SW480 (cell line): ENCODE results near the gene ENOX1.

Experiments used
- DNase-seq: peaks from one replicate; pipeline ENCODE4 v3.0.0-alpha.2; 2016; ENCODE audit warnings: low spot score

ENOX1 gene

DNA sequence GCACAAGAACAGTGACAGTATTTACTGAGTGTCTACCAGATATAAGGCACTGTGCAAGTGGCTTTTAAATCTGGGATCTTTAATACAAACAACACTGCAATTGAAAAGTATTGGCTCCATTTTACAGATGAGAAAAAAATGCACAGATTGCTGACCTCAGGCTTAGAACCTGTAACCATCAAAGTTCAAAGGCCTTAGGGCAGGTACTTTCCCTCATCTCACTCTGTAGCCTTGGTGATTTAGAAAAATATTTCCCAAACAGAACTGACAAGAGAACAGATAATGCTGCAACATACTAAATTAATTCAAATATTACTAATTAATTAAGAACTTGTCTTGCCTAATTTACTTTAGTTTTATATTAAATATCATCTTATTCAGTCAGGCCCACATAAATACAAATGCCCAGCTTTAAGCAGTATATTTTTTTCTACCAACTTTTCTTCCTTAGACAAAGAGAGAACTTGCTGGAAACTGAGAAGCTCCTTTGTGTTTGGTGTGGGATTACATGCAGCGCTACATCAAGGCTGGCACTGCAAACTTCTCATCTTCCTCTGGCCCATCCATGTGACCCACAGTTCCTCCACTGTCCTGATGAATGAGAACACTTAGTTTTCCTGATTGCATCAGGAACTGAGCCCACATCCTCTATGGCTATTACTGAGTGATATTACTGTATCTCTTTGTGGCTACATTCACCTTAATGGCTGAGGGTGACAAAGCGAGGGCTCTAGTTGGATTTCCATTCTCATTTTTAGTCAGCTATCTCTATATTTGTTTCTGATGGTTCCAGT, 302.1 kb downstream of the ENOX1 start:
- no peak for DNase-seq

DNA sequence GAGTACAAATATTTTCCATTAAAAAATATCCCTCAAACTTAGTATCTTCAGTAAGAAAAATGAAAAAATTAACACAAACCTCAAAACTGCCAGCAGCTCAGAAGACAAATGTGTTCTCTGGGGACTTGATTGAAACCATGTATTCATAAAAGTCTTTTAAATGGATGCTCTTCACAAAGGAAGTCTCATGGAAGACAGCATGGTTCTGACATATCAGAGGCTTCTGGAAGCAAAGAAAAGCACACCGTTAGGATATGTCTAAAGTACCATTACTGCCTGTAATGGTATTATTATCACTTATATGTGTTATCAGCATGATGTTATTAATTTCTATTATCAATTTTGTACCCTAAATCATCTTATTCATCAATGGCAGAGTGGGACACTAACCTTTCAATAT, 302.8 kb downstream of the ENOX1 start:
- no peak for DNase-seq

DNA sequence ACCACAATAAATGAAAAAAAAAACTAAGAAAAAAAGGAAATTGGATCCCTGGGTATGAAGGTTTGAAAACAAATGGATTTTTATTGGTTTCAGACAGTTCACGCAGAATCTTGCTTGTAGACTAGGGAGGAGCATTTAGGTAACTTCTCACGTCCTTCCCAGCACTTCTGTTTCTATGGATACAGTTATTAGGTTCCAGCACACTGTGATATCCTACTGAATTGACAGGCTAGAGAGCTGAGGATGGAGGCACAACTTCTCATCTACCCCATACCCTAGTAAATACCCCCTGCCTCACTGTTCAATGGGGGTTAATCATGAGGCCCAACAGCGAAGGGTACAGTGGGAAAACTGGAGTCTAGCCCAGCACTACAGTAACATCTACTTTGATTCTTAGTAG, 304.1 kb downstream of the ENOX1 start:
- DNase-seq, result no peak

DNA sequence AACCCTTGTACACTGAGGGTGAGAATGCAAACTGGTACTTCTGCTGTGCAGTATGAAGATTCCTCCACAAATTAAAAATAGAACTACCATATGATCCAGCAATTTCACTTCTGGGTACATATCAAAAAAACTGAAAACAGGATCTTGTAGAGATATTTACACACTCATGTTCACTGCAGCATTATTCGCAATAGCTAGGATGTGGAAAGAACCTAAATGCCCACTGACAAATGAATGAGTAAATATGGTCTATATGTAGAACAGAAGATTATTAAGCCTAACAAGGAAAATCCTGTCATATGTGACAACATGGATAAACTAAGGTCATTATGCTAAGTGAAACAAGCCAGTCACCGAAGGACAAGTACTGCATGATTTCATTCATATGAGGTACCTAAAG, 304.7 kb downstream of the ENOX1 start:
- no peak for DNase-seq

DNA sequence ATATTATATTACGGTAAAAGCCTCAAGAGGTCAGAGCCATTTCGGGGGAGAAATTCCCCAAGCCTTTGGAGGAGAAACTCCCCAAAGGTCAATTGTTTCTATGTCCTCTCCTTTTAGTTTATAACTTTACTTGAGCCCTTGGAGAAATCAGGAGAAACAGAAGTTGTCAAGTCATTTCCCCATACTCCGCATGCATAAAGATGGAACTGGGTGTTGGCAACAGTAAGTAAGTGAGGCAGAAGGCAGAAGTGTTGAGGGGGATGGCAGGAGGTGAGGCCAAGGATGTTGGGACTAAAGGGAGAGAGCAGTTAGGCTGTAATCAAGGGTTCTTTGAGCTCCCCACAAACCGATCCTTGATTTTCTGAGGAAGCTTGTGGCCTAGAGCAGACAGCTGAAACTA, 307.9 kb downstream of the ENOX1 start:
- DNase-seq, result no peak

DNA sequence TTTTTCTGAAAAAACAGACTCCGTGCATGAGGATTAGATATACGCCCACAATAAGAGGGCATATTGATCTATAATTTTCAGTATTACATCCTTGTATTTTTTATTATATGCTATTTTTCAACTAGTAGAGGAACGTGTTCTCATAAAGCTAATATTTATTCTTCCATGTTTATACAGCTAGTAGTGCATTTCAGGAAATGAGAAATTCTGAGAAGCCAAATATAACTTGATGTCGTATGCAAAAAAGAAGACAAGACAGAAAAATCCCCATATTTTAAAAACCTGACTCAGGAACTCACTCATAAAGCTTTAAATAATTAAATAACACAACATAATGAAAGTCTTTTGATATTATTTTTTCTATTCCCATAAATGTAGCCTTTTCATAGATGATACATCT, 308.6 kb downstream of the ENOX1 start:
- DNase-seq, result no peak

DNA sequence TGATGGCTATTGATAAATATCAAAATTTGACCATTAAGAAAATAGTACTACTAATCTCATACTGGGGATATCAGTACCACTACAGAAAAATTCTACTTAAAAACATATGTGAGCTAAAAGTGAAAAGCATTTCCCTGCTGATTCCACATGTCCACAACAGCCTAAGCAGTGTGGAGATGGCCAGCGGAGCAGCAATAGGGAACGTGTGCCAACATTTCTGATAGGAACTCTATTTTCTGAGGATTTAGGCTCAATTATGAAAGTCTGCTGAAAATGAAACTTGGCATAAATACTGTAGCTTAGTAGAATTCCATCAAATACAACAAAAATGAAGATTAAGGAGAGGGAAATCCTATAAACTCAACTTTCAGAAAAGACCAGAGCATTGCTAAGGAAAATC, 311.6 kb downstream of the ENOX1 start:
- DNase-seq, result no peak

DNA sequence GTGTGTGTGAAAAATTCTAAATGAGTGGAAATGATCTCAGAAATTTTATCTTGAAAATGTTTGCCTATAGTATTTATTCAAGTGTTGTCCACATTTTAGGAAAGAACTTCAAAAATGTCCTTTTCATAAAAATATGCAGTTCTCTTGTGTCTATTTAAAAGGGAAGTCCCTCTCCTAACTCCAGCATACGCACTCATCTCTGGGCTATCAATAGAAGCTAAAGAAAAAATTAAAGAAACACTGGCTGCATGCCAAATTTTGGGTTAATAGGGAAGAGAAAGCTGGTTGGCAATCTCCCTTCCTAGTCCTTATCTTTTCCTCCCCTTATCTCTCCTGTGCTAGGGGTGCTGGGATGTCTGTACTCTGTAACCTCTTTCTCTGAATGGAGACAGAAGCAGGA, 313.3 kb downstream of the ENOX1 start:
- DNase-seq, result no peak

DNA sequence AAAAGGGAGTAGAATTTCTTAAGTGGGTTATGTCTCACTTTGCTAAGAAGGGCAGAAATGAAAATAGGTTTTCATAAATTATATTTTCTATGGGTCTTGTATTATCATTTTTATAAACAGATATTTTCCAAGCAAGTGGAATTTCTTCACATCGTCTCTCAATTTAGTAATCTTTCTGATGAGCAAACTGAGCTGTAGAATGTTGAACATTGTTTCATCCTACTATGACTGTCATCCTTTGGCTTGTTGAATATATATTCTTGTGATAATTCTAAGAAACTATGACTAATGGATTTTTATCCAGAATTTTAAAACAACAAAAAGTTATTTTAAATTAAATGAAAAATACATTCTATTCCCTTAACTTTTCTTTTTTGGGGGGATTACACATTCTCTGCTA, 313.8 kb downstream of the ENOX1 start:
- DNase-seq, result no peak

DNA sequence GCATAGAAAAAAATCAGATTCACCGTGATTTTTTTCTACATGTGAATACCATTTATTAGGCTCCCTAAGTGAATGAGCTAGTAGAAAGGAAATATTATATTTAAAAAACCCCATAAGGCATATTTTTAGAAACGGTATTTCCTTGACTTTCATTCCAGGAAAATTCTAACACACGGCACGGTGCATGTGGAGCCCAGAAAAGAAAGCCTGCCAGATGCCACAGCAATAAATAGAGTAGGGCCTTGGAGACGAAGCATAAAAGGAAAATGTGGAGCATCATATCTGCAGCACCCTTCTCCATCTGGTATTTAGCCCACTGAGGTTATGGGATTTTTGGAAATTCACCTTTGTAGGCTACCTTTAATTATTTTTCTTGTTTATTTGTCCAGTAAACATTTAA, 314.4 kb downstream of the ENOX1 start:
- no peak for DNase-seq

DNA sequence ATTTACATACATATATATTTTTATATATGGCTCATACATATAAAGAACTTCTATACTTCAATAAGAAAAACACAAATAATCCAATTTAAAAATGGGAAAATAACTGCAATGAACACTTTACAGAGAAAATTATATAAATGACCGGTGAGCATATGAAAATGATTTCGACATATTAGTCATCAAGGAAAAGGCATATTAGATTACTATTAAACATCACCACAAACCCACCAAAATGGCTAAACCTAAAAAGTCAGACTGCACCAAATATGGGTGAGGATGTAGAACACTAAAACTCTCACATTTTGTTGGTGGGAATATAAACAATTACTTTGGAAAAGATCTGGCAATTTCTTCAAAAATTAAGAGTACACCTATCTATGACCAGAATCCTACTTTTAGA, 316.2 kb downstream of the ENOX1 start:
- no peak for DNase-seq

DNA sequence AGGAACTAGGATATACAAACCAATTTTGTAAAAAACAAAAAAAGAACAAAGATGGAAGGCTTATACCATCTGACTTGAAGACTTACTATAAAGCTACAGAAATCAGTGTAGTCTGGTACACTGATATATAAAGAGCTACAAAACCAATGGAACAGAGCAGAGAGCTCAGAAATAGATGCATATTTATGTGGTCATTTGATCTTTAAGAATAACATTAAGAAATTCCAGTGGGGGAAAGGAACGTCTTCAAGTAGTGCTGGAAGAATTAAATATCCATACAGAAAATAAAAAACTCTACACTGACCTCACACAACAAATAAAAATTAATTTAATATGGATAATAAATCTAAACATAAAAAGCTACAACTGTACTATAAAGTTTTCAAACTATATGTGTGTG, 317.0 kb downstream of the ENOX1 start:
- DNase-seq, result no peak

DNA sequence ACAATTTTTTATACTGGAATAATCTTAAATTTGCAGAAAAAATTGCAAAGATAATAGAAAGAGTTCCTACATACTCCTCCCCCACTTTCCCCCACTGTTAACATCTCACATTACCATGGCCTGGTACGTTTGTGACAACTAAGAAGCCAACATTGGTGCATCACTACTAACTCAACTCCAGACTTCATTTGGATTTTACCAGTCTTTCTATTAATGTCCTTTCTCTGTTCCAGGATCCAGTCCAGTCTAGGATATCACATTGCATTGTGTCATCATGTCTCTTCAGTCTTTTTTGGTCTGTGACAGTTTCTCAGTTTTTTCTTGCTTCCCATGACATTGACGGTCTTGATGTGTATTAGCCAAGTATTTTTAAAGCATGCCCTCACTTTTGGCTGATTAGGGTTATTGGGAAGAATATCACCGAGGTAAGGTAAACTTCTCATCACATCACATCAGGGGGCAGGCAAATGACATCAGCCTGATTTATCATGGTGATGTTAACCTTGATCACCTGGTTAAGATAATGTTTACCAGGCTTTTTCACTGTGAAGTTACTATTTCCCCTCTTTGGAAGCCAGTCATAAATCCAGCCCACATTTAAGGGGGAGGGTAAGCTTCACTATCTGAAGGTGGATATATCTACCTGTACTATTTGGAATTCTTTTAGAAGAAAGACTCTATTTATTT, 322.1 kb downstream of the ENOX1 start:
- no peak for DNase-seq

DNA sequence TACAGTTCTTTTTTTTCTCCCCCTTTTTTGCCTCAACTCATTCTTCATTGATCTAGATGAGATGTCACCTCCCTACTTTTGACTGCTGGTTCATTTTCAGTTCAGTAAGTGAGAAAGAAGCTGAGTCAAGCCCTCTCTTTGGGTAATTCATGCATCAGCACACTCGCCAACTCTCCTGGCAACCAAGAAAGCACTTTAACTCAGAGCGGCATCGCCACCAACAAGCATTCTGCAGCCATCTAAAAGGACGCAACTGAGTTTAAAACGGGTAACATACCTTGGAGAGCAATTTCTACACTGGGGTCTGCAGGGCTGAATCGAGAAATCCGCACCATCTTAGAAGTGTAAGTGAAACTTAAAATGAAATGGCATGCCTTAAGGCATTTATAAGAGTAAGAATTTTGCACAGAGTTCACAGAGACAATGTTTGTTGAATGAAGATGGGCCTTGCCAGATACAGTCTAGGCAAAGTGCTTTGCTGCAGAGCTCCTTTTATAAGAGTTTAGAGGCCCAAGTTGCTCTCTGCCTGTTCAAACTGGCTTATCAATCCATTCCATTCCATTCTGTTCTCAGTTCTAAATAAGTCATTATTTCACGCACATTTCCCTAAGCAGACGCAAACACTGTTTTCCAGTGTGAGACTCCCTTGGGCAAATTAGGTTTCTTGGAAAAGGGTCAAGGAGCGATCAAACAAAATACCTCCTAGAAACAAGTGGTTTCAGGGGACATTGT, 338.0 kb downstream of the ENOX1 start:
- no peak for DNase-seq

DNA sequence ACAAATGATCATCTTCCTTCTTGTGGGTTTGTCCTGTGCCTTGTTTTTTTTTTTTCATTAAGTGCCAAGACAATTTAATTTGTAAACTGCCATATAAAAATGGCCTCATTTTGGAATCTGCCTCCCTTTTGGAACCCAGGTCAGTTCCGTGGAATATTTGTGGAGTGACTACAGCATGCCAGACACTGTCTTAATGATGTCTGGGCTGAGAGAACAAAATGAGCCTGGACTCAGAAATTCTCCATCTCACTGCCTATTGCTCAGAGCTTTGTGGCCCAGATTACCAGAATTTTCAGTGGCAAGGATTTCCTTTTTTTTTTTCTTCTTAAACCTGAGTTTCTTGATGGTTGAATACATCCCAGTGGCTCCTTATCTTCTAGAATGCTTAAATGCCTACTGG, 340.6 kb downstream of the ENOX1 start:
- no peak for DNase-seq

DNA sequence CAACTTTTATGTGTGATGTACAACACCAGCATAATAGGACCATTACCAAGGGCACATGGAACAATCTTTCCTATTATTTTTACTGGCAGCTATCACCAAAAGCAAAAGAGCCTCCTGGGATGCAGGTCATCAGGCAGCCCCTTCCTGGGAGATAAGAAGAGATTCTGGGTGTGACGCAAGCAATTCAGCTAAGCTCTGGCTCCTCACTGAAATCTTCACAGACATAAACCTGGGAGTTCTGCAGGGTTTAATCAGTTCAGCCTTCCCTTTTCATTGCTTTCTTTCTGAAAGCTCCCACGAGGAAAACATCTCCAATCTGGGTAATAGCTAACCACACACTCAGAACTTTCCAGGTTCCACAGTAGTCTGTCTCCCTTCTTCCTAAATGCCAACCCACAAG, 341.1 kb downstream of the ENOX1 start:
- no peak for DNase-seq

DNA sequence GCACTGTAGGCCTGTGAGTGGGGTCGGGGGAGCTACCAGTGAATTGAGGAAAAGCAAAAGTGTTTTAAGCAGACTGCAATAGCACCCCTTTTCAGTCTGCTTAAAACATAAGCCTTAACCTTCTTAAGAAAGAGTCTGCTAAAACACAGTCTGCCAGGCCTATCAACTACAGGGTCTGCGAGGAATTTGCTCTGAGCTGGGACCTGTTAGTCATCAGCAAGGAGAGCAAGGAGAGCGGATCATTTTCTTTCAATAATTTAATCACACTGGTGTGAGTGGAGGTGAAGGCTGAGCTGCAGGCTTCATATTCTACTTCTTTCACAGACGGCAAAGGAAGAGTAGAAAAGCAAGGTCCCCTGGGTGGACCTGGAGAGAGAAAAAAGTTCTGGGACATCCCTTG, 342.7 kb downstream of the ENOX1 start:
- DNase-seq, result no peak

DNA sequence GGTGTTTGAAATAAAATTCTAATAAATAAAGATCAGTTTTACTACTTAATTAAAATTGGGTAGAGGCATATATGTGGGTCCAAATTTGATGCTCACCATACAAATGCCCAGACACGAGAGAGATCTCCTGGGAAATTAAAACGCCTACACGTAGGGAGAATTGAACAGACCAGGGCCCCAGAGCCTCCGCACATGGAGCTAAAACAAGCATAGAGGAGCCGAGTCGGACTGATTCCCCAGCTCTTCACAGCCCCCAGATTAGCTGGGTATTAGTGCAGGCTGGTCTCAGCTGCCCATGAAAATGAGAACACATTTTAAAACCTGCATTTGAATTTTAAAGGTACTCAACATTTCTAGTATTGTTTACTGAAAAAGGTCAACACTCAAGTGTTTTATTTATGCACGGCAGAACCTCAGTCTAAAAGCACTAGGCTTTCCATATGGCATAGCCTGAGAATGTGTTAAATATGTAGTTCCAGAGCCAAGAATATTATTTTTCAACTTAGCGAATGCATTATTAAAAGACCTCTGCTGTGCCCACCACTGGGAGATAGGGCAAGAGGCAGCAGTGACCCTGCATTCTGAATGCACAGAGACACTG, 344.8 kb downstream of the ENOX1 start:
- no peak for DNase-seq

DNA sequence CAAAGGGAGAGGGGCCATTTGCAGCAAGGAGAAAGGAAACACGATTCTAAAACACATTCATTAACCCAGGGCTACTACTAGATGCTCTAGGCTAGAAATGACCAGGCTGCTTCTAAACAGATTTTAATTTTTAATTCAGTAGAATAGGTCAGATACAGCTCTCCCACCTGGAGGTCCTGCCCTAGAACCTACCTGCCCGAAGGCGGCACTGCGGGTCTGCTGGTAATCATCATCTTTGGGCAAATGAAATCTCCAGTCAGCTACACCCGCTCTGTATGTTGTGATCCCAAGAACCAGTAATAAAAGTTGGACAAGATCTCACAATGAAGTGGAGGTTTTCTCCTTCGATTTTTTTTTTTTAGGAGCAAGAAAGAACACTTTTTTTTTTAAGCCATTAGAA, 345.3 kb downstream of the ENOX1 start:
- DNase-seq, result no peak

DNA sequence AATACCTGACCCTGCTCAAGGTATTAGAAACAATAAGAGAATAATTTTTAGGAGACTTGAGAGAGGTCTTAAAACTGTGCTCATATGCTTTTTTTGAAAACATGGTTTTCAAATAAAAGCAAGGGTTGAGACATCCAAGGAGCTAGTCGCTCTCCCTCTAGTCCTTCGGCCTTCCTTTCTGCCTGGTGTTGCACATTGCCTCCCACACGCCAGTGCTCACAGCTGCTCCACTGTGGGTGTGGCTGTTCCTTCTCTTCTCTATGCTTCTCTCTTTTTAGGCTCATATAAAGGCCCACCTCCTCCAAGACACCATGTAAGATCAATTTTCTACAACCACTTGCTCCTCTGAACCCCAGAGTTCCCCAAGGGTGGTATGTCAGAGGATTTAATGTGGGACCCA, 352.6 kb downstream of the ENOX1 start:
- no peak for DNase-seq

DNA sequence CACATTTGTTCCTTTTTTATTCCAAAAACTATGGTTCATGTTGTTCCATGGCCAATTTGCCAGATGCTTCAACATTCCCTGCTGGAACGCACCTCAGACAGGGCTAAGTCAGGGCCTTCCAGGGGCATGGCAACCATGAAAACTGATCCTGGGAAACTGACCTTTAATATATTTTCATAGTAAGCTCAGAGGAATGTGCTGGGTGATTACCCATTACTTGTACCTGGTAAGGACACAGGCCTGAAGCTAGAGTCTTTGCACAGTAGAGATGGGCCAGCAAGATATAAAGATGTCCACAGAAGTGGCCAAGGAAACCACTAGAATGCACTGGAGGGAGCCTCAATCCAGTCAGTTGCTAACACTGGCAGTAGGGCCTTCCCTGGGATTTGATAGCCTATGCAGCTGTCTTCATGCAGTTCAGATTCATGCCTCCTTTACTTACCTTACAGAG, 353.1 kb downstream of the ENOX1 start:
- no peak for DNase-seq

DNA sequence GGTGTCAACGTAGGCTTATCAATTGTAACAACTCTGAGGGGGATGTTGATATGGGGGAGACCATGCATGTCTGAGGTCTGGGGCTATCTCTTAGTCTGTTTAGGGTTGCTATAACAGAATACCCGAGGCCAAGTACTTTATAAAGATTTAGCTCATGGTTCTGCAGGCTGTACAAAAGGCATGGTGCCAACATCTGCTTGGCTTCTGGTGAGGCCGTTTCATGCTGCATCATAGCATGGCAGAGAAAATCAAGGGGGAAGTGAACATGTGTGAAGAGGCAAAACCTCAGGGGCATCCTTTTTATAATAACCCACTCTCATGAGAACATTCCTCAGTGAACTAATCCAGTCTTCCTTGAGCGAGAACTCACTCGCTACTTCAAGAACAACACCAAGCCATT, 353.8 kb downstream of the ENOX1 start:
- no peak for DNase-seq

DNA sequence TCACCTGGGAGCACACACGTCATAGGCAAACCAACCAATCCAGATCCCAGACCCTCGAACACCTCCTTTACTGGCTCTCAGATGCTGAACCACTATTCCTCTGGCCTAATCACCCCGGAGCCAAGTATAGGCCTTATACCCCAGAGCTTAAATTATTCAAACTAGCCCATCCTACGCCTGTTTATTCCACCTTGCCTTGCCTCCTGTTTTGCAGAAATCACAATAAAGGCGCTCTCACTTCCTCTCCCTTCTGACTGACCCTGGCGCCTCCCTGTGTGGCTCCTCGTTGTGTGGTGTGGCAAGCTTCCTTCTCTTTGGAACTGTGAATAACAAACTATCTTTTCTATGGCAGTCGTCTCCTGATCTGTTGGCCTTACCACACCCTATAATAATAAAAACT, 354.9 kb downstream of the ENOX1 start:
- DNase-seq, result no peak
